GM12878 (cell line): Measurements from ENCODE around the gene ATCAY. TPM values are rescaled to one million over a fixed set of nuclear protein-coding genes. Genes with fewer than 3 reads are reported as not detected.

Experiments used
- ATAC-seq: fragments of 200-7000 bp; cut with Tn5 transposase; 3 replicates; pipeline ENCODE4 v1.9.1; 2020; ENCODE audit warnings: mild to moderate bottlenecking, moderate library complexity
- BruUV-seq: library from RNA; stranded (reverse); fragments of 400-500 nt; replicated peaks from 2 replicates; lab custom pipeline; 2021; lab: Mats Ljungman, UMichigan
- CTCF ChIA-PET: fragments of 300-600 bp; sonication (Branson Sonifier 250); formaldehyde crosslinking; extraction: SDS; loops from one replicate; lab custom pipeline; 2021; ENCODE audit warnings: inconsistent platforms; lab: Yijun Ruan, JAX
- POLR2A ChIA-PET: fragments of 350-600 bp; formaldehyde crosslinking; extraction: SDS; loops from one replicate; lab custom pipeline; 2021; ENCODE audit warnings: inconsistent platforms; lab: Charles Lee
- RAD21 ChIA-PET: fragments of 300-600 bp; sonication (Branson Sonifier 250); formaldehyde crosslinking; loops from one replicate; lab custom pipeline; 2023; ENCODE audit warnings: antibody characterized with exemption; ENCODE audit not compliant: unreplicated experiment; lab: Charles Lee
- SMC1A ChIA-PET: fragments of 300-600 bp; sonication (Branson Sonifier 250); formaldehyde crosslinking; loops from one replicate; lab custom pipeline; 2023; ENCODE audit not compliant: unreplicated experiment, uncharacterized antibody; lab: Charles Lee
- DNase-seq: peaks from one replicate; pipeline ENCODE4 v3.0.0-alpha.2; 2011; ENCODE audit warnings: low read depth, low spot score
- FAIRE-seq: peaks from 3 replicates; lab custom pipeline; 2011; peaks lifted over from hg19 to GRCh38; lab: Jason Lieb, UNC
- H2AFZ ChIP-seq: 2 replicates; pipeline ENCODE4 v1.6.0; 2011; ENCODE audit warnings: low read depth, low read length, control low read depth; ENCODE audit not compliant: control insufficient read depth
- H3K27ac ChIP-seq: 2 replicates; pipeline ENCODE4 v1.5.1; 2011; ENCODE audit warnings: control low read depth; ENCODE audit not compliant: control insufficient read depth, insufficient read depth
- H3K27me3 ChIP-seq, 2 experiments: replicated peaks in 1 of 2; 2 replicates each; pipeline versions ENCODE4 v1.6.0 to v1.6.1; 2011; ENCODE audit warnings: low read length in 1 of 2; ENCODE audit not compliant: control insufficient read depth in 2 of 2, insufficient read depth in 2 of 2
- H3K36me3 ChIP-seq, 2 experiments: 2 replicates each; pipeline ENCODE4 v1.5.1; 2011; ENCODE audit warnings: low read length in 1 of 2; ENCODE audit not compliant: control insufficient read depth in 2 of 2, insufficient read depth in 2 of 2
- H3K4me1 ChIP-seq: 2 replicates; pipeline ENCODE4 v1.6.1; 2011; ENCODE audit warnings: mild to moderate bottlenecking, low read length, moderate library complexity, mixed read lengths; ENCODE audit not compliant: control insufficient read depth, insufficient read depth
- H3K4me2 ChIP-seq: 2 replicates; pipeline ENCODE4 v1.6.0; 2011; ENCODE audit warnings: control low read depth; ENCODE audit not compliant: control insufficient read depth, insufficient read depth
- H3K4me3 ChIP-seq: fragments of 200-600 bp; sonication (generic); 2 replicates; pipeline ENCODE4 v1.5.1; 2016
- H3K79me2 ChIP-seq: 2 replicates; pipeline ENCODE4 v1.6.0; 2011; ENCODE audit warnings: low read length; ENCODE audit not compliant: control insufficient read depth, insufficient read depth
- H3K9ac ChIP-seq: 2 replicates; pipeline ENCODE4 v1.8.0; 2011; ENCODE audit warnings: low read length, control low read depth, mixed read lengths; ENCODE audit not compliant: control insufficient read depth, insufficient read depth
- H3K9me3 ChIP-seq: replicated peaks from 3 replicates; pipeline ENCODE4 v1.5.1; 2011; ENCODE audit warnings: mild to moderate bottlenecking, low read length; ENCODE audit not compliant: control insufficient read depth, insufficient read depth
- H4K20me1 ChIP-seq: 2 replicates; pipeline ENCODE4 v1.6.0; 2011; ENCODE audit not compliant: control insufficient read depth, insufficient read depth
- CHD1 ChIP-seq: IDR thresholded peaks from 2 replicates; pipeline ENCODE4 v1.6.1; 2012; ENCODE audit warnings: low read depth, low read length, improper control_type of control experiment
- CHD2 ChIP-seq: IDR thresholded peaks from 2 replicates; pipeline ENCODE4 v1.6.1; 2011; ENCODE audit warnings: low read depth, low read length, improper control_type of control experiment, borderline replicate concordance
- ELK1 ChIP-seq: IDR thresholded peaks from 2 replicates; pipeline ENCODE4 v1.6.1; 2012; ENCODE audit warnings: low read depth, low read length, improper control_type of control experiment
- FOS ChIP-seq: IDR thresholded peaks from 3 replicates; pipeline ENCODE4 v1.6.1; 2011; ENCODE audit warnings: borderline replicate concordance; ENCODE audit not compliant: insufficient read length; ENCODE audit errors: extremely low read depth
- HDAC2 ChIP-seq: fragments of 200-600 bp; sonication (generic); IDR thresholded peaks from 2 replicates; pipeline ENCODE4 v1.6.1; 2017
- MYC ChIP-seq: IDR thresholded peaks from 2 replicates; pipeline ENCODE4 v1.6.1; 2011; ENCODE audit warnings: mild to moderate bottlenecking, low read length, moderate library complexity, inconsistent platforms; ENCODE audit not compliant: insufficient read depth, insufficient replicate concordance, insufficient read length, severe bottlenecking
- NR2C1 ChIP-seq: fragments of 450-650 bp; IDR thresholded peaks from 2 replicates; pipeline ENCODE4 v1.6.1; 2017; ENCODE audit warnings: antibody characterized with exemption, mild to moderate bottlenecking, moderate library complexity
- NRF1 ChIP-seq: conservative IDR thresholded peaks from 2 replicates; pipeline ENCODE4 v1.6.1; 2011; ENCODE audit warnings: mild to moderate bottlenecking, low read depth, low read length, improper control_type of control experiment
- RFX5 ChIP-seq: IDR thresholded peaks from 2 replicates; pipeline ENCODE4 v1.6.1; 2011; ENCODE audit warnings: low read depth, low read length, improper control_type of control experiment
- SMC3 ChIP-seq: IDR thresholded peaks from 2 replicates; pipeline ENCODE4 v1.6.1; 2011; ENCODE audit warnings: low read length, improper control_type of control experiment, borderline replicate concordance
- ZBTB40 ChIP-seq: fragments of 450-650 bp; IDR thresholded peaks from 2 replicates; pipeline ENCODE4 v1.6.1; 2016; ENCODE audit warnings: mild to moderate bottlenecking, moderate library complexity, borderline replicate concordance
- WGBS: methylation state at CpG from one replicate; pipeline ENCODE4 v1.1.6; 2016; ENCODE audit warnings: low lambda C conversion rate; ENCODE audit not compliant: insufficient replicate concordance, insufficient coverage; ENCODE audit errors: missing lambda C conversion rate; 5-methylcytosine and 5-hydroxymethylcytosine counted together
- in situ Hi-C: fragments of 300-500 bp; cut with MboI; formaldehyde crosslinking; loops from 9 replicates; pipeline ENCODE4 v1.14.3; 2018; ENCODE audit warnings: mixed read lengths
- intact Hi-C: fragments of 100-400 bp; cut with micrococcal nuclease; formaldehyde crosslinking; loops from one replicate; pipeline ENCODE4 v1.14.2; 2022; ENCODE audit not compliant: unreplicated experiment
- polyA plus RNA-seq, 11 experiments: library from polyadenylated mRNA; depleted of rRNA in 4 of 11; unstranded in 6 of 11; stranded (reverse) in 5 of 11; fragments of >200 nt; fragmentation: Nextera tagmentation in 4 of 11; fragmentation: Illumina TruSeq in 1 of 11; extraction: Ambion mirVana in 4 of 11; extraction: Trizol in 1 of 11; gene quantifications; 1 replicate in 1 of 11; 2 replicates in 10 of 11; pipeline versions ENCODE4 v1.2.1 to v1.2.3, GENCODE V29; 2011 to 2016; ENCODE audit warnings: inconsistent platforms in 2 of 11, missing spikeins in 2 of 11, low read depth in 1 of 11
- total RNA-seq, 4 experiments: library from RNA; depleted of rRNA in 3 of 4; stranded (reverse); fragments of >200 nt in 3 of 4; fragmentation: Illumina TruSeq in 1 of 4; extraction: Trizol in 1 of 4; gene quantifications; 2 replicates each; pipeline versions ENCODE4 v1.2.1 to v1.2.3, GENCODE V29; 2013 to 2021
- TF ChIP-seq, protein P1 (sequence below): fragments of 450-650 bp; IDR thresholded peaks from 2 replicates; pipeline ENCODE4 v1.6.1; 2017; ENCODE audit warnings: borderline replicate concordance
- TF ChIP-seq, protein P2 (sequence below): fragments of 450-650 bp; IDR thresholded peaks from 2 replicates; pipeline ENCODE4 v1.6.1; 2016; ENCODE audit warnings: mild to moderate bottlenecking

Gene ATCAY
- total and polyA plus RNA-seq, 10 of the 15 experiments (the other 5 are each of a cell fraction or from before 2014, with no cell fraction given): under 0.01 to 0.04 (median 0.02) TPM; not detected in 4

DNA sequence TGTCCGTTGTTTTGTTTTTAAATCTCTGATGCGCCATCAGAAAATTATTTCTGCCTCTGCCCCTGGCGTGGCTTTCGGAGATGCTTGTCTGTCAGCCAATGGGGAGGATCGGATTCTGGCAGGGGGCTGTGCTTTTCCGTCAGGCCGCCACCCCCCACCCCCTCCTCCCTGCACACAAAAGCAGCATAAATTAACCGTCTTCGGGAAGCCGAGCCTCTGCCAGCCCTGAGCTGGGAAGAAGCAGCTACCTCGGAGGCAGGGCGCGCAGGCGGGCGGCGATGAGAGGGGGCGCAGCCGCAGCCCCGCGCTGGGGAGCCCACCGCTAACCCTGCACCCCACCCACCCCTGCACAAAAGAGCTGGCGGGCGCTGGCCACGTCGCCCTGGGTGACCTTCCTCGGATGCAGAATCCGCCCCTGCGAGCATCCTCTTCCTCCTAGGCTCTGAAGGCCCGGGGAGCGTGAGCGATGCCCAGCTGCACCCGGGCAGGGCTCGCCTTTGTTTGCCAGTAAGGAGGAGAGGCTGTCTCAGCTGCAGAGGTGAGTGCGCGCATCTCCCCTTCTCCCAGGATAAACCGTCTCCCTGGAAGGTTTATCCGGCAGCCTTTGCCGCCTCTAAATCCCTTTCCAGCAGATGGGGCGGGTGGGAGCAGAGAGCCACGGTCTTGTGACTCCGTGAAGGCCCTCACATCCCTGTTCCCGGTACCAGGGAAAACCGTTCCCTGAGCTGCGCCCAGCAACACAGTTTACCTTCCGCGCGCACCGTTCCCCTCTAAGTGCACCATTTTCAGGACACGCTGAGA is at the start of gene ATCAY (continued):
- TF ChIP-seq ELK1 (no peak), SMC3 (no peak), HDAC2 (no peak), RFX5 (no peak), CHD1 (no peak)

- H3K4me2 ChIP-seq: no peak overlapping the region
- BruUV-seq: no TSS peak
- no peaks in the 10 kb centered on the region for H4K20me1 ChIP-seq
- H3K27me3 ChIP-seq: no peaks in the 10 kb centered on the region
- in situ Hi-C loops: no loop called here
- no peak overlapping the region for H3K27ac ChIP-seq
- H3K9me3 ChIP-seq: no peaks in the 10 kb centered on the region; the same call in 2 of the 3 replicates
- ChIA-PET SMC1A (no interaction called here), CTCF (interaction anchor here (1.4 kb wide), 1 partner anchor 10 kb away, joined by 4 read pairs; no protein-coding TSS in a partner anchor), RAD21 (no interaction called here), POLR2A (no interaction called here)
- no peak overlapping the region for H3K4me3 ChIP-seq
- H3K79me2 ChIP-seq: no peaks in the 10 kb centered on the region
- no peak for FAIRE-seq
- H3K9ac ChIP-seq: no peak overlapping the region
- intact Hi-C loops: no loop called here
- H3K36me3 ChIP-seq: no peaks in the 10 kb centered on the region
- no peak for DNase-seq
- no peaks in the 10 kb centered on the region for H3K4me1 ChIP-seq
- no peak for ATAC-seq
- 55% methylated on average over 19 of the region's 19 CpGs for WGBS
- no peak overlapping the region for H2AFZ ChIP-seq
- TF ChIP-seq FOS (no peak), ELK1 (no peak), CHD2 (no peak), MYC (no peak), NR2C1 (no peak), ZBTB40 (no peak), NRF1 (no peak)
- TF ChIP-seq, protein P1, sequence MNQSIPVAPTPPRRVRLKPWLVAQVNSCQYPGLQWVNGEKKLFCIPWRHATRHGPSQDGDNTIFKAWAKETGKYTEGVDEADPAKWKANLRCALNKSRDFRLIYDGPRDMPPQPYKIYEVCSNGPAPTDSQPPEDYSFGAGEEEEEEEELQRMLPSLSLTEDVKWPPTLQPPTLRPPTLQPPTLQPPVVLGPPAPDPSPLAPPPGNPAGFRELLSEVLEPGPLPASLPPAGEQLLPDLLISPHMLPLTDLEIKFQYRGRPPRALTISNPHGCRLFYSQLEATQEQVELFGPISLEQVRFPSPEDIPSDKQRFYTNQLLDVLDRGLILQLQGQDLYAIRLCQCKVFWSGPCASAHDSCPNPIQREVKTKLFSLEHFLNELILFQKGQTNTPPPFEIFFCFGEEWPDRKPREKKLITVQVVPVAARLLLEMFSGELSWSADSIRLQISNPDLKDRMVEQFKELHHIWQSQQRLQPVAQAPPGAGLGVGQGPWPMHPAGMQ: no peak
- TF ChIP-seq, protein P2, sequence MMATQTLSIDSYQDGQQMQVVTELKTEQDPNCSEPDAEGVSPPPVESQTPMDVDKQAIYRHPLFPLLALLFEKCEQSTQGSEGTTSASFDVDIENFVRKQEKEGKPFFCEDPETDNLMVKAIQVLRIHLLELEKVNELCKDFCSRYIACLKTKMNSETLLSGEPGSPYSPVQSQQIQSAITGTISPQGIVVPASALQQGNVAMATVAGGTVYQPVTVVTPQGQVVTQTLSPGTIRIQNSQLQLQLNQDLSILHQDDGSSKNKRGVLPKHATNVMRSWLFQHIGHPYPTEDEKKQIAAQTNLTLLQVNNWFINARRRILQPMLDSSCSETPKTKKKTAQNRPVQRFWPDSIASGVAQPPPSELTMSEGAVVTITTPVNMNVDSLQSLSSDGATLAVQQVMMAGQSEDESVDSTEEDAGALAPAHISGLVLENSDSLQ: no peak
Measured at GRCh38 chr19:3831601-3832000, 48.9 kb upstream of the ATCAY start.
